ENCODE measurements around the gene TUBB1.

- TF ChIP-seq CTCF (conservative IDR thresholded peaks at IDR 0.05; ENCODE audit: low read depth, low read length): no peak
- TF ChIP-seq EZH2 (IDR thresholded peaks at IDR 0.05; ENCODE audit: borderline replicate concordance, low read depth, low read length, poor library complexity, severe bottlenecking): no peak
Measured at GRCh38 chr20:59018817-59019216, 412 bp upstream of the TUBB1 start.

All from A673 (cell line).